Measurements from ENCODE around the gene FBXL13.
"Not testable (repeated sequence)": the region's sequence is repeated elsewhere in the genome, so short reads cannot be mapped to it uniquely, and the experiment has no call there.

The FBXL13 gene

DNA sequence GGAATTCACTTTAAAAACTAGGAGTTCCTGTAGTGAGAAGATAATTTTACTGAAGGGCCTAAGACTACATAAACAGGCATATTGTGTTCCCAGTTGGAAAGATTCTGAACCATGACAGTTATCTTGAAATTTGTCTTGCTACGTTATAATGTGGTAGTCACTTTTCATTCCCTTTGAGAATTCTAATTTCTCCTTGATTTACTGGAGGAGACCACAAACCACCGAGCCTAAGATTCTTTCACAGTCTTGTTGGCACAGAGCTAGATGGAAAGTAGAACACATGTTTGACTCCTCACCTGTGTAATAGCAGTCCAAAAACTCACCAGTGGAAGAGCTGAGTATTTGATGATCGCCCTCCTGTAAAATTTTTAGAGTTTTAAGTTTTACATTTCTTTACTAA is 5.2 kb upstream of the FBXL13 start:
- no peak for DNase-seq (ENCODE audit: low read depth in 2 of 2)

DNA sequence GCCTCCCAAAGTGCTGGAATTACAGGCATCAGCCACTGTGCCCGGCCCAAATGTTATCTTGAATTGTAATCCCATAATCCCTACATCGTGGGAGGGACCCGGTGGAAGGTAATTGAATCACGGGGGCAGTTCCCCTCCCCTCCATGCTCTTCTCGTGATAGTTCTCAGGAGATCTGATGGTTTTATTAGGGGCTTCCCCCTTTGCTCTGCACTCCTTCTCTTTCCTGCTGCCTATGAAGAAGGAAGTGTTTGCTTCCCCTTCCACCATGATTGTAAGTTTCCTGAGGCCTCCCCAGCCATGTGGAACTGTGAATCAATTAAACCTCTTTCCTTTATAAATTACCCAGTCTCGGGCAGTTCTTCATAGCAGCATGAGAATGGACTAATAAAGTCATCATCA is 3.6 kb upstream of the FBXL13 start:
- DNase-seq (ENCODE audit: low read depth in 2 of 2), result not testable (repeated sequence)

DNA sequence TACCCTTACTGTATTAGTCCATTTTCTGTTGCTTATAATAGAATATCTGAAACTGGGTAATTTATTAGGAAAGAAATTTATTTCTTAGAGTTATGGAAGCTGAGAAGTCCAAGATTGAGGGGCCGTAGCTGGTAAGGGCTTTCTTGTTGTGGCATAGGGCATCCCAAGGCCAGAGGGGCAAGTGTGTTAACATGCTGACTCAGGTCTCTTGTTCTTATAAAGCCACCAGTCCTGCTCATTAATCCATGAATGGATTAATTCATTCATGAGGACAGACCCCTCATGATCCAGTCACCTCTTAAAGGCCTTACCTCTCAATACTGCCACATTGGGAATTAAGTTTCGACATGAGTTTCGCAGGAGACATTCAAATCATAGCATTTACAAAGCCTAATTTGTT is 2.7 kb upstream of the FBXL13 start:
- DNase-seq (ENCODE audit: low read depth in 2 of 2), result no peak

DNA sequence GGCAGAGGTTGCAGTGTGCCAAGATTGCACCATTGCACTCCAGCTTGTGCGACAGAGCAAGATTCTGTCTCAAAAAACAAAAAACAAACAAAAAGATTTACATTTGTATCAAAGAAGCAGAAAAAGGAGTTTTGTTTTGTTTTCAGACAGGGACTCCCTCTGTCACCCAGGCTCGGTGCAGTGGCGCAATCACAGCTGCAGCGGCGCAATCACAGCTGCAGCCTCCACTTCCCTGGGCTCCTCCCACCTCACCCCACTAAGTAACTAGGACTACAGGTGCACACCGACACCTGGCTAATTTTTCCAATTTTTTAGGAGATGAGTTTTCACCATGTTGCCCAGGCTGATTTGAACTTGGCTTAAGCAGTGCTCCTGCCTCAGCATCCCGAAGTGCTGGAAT is 2.2 kb upstream of the FBXL13 start:
- no peak for DNase-seq (ENCODE audit: low read depth in 2 of 2)

DNA sequence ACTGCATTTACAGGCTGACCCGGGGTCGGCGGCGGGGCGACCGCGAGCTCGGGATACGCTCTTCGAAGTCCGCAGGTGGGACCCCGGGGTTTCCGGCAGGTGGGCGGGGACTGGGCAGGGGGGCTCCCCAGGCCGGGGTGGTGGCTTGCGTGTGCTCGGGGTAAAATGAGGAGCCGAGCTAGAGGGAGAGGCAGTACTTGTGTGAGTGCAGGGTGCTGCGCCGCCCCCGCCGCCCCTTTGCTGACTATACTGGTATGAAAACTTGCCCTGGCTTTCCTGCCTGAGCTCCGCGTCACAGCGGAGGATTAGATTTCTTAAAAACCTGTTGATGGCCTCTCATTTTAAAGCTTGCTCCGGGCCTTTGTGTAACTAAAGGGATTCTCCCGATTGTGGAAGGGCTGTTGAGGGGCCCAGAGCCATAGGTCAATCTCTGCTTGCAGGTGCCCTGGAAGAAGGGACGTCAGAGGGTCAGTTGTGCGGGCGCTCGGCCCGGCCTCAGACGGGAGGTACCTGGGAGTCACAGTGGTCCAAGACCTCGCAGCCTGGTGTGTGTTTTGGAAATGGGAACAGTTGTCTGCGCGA is 832 bp upstream of the FBXL13 start:
- peak; percentile 75 to 76 for DNase-seq (ENCODE audit: low read depth in 2 of 2)

DNA sequence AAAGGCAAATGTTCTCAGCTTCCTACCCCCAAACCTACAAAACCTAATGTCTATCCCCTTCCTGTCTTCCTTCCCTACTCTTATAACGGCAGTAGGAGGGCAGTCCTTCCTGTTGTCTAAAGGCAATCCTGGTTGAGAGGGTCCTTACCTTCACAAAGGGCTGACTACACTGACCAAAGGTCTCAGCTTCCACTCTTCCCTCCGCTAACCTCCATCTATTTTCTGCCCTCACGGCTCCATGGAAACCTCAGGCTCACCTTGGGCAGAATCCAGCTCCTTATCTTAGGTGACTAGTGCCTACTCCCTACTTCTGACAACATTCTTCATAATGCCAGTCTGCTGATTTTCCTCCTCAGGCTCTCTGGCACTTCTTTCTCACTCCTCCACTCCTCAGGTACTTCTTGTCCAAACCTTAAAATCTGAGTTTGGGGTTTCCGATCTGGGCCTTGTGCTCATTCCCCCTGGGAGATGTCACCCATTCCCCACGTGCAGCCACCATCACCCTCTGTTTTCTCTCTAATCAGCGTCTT is 542 bp downstream of the FBXL13 start:
- DNase-seq (ENCODE audit: low read depth in 2 of 2), result no peak

DNA sequence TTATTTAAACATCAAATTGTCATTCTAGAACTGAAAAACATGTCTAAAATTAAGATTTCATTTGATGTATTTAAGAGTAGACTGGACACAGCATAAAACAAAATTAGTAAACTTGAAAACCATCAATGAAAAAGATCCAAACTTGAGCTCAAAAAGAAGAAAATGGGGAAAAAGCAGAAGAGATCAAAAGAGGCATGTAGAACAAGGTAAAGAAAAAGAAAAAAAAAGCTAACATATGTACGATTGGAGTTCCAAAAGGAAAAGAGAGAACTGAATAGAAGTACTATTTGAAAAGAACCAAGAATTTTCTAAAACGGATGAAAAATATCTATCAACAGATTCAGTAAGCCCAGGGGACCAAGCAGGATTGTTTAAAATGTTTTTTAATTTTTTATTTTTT is 3.6 kb downstream of the FBXL13 start:
- DNase-seq (ENCODE audit: low read depth in 2 of 2), result no peak

DNA sequence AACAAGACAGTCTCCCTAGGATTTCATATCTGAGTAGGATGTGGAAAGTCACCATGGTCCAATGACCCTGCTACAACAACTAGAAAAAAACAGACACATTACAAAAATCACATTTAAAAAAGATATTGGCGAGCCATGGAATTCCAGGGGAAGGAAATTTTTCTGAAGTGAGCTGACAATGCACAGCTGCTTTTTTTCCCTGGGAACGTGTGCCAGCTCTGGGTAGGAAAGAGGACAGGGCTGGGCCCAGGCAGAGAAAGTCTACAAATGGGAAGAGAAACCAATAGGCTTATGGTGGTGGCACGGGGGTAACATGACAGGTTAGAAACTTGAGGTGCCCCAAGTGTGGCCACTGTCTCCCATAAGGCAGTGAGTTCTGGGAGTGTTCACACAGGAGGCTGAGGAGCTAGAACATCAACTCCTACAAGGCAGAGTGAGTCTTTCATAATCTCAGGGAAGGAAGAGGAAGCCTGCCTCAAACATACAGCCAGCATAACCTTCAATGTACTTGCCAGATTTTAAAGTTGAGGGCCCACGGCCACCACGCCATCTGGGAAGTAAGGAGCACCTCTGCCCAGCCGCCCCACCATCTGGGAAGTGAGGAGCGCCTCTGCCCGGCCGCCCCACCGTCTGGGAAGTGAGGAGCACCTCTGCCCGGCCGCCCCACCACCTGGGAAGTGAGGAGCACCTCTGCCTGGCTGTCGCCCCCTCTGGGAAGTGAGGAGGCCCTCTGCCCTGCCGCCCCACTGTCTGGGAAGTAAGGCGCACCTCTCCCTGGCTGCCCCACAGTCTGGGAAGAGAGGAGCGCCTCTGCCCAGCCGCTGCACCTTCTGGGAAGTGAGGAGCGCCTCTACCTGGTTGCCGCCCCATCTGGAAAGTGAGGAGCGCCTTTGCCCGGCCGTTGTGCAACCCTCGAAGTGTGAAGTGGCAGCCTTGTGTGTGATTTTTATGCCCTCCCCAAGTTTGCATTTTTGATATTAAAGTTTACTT is 5.9 kb downstream of the FBXL13 start:
- DNase-seq (ENCODE audit: low read depth in 2 of 2), result no peak

DNA sequence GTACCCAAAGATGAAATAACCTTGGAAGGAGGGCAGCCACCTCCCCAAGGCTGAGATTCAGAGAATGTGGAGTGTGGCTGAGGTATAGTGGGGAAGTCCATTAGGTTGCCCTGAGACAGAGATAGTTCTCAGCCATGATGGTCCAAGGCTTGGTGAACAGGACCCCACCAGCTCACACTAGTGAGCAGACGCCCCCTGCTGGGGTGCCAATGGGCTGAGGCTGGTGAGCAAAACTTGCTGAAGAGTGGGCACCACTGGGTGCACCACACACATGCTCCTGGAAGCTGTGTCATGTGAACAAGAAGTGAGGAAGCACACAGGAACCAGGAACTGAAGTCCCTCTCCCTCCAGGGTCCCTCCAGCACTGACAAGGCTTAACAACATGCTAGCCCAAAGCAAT is 8.9 kb downstream of the FBXL13 start:
- peak; percentile 32 to 38 for DNase-seq (ENCODE audit: low read depth in 2 of 2)

DNA sequence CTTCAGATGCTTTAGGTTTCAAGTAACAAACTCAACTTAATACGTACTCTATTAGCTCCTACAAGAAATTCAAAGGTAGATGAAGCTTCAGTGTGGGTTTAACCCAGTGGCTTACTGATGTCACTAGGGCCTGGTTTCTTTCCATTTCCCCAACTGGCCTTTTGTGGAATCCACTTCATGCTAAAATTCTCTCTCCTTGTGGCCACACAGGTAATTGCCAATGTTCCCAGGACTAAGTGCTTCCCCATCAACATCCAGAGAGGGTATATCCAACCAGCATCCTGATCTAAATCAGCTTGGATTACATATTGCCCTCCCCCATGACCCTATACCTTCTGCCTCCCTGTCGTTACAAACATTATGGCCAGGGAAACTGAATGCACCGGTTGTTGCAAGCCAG is 10.7 kb downstream of the FBXL13 start:
- no peak for DNase-seq (ENCODE audit: low read depth in 2 of 2)

DNA sequence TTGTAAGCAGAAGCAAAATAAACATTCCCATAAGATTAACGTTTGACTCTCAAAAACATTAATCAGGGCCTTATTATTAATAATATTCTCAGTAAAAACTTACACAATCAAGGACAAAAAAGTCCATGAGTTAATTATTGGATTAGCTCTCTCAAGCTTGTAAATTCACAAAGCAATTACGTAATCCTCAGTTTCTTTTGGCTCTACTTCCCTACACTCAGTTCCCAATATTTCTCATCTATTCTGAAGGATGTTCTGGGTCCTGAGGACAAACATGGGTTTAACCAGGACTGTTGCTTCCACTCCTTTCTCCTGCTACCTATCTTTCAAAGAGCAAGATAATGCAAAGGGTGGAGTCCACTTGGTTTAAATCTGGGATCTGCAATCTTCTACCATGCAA is 15.1 kb downstream of the FBXL13 start:
- no peak for DNase-seq (ENCODE audit: low read depth in 2 of 2)

DNA sequence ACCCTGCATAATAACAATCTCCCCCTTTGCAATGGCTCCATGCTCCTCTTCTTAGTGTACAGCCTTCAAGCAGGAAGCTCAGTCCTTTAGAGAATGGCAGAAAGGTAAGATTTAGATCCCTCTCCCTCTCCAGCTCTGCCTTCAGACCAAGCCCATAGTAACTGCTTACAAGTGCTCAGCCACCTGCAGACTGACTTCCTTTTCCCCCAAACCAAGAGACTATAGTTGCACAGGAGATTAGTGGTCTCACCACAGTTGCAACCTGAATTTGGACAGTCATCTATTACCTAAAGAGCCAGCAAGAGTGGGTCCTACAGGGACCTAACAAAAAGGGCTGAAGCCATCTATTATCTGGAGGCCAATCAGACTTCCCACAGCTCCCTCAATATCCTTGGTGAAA is 16.5 kb downstream of the FBXL13 start:
- no peak for DNase-seq (ENCODE audit: low read depth in 2 of 2)

DNA sequence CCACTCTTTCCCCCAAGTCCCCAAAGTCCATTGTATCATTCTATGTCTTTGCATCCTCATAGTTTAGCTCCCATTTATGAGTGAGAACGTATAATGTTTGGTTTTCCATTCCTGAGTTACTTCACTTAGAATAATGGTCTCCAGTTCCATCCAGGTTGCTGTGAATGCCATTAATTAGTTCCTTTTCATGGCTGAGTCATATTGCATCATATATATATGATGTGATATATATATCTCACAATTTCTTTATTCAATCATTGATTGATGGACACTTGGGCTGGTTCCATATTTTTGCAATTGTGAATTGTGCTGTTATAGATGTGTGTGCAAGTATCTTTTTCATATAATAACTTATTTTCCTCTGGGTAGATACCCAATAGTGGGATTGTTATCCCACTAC is 18.6 kb downstream of the FBXL13 start:
- DNase-seq (ENCODE audit: low read depth in 2 of 2), result not testable (repeated sequence)

DNA sequence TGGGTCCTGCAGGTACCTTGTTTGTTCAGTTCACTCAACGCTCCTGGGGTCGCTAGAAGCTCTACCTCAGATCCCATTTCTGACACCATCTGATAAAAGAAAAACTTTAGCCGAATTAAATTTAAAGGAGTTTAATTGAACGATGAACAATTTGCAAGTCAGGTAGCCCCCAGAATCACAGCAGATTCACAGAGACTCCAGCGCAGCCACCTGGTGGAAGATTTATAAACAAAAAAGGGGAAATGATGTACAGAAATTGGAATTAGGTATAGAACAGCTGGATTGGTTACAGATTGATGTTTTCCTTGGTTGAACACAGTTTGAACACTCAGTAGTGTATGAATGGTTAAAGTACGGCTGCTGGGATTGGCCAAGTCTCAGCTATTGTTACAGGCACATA is 23.1 kb downstream of the FBXL13 start:
- no peak for DNase-seq (ENCODE audit: low read depth in 2 of 2)

DNA sequence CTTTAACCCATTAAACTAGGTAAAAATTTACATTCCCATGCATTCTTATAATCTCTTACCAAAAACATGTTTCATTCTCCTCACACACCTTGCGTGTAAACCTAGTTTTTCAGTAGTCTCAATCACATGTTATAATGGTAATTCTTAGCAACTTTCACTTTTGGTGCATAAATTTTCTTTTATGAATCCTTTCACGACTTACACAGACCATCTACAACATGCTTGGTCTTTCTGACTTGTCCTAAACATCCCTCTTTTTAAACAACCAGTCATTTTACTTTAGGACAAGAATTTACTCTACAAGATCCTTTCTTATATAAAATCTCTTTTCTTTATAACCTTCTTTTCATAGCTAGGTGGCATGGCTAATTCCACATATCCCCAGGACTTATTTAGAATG is 25.8 kb downstream of the FBXL13 start:
- DNase-seq (ENCODE audit: low read depth in 2 of 2), result no peak

DNA sequence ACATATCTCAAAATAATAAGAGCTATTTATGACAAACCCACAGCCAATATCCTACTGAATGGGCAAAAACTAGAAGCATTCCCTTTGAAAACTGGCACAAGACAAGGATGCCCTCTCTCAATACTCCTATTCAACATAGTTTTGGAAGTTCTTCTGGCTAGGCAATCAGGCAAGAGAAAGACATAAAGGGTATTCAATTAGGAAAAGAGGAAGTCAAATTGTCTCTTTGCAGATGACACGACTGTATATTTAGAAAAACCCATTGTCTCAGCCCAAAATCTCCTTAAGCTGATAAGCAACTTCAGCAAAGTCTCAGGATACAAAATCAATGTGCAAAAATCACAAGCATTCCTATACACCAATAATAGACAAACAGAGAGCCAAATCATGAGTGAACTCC is 32.8 kb downstream of the FBXL13 start:
- DNase-seq (ENCODE audit: low read depth in 2 of 2), result not testable (repeated sequence)

DNA sequence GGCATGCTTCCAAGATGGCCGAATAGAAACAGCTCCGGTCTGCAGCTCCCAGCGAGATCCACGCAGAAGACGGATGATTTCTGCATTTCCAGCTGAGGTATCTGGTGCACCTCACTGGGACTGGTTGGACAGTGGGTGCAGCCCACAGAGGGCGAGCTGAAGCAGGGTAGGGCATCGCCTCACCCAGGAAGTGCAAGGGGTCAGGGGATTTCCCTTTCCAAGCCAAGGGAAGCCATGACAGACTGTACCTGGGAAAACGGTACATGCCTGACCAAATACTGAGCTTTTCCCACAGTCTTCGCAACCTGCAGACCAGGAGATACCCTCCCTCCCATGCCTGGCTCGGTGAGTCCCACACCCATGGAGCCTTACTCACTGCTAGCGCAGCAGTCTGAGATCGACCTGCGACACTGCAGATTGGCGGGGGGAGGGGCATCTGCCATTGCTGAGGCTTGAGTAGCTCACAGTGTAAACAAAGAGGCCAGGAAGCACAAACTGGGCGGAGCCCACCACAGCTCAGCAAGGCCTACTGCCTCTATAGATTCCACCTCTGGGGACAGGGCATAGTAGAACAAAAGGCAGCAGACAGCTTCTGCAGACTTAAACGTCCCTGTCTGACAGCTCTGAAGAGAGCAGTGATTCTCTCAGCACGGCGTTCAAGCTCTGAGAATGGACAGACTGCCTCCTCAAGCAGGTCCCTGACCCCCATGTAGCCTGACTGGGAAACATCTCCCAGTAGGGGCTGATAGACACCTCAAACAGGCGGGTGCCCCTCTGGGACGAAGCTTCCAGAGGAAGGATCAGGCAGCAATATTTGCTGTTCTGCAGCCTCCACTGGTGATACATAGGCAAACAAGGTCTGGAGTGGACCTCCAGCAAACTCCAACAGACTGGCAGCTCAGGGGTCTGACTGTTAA is 36.5 kb downstream of the FBXL13 start:
- not testable (repeated sequence) for DNase-seq (ENCODE audit: low read depth in 2 of 2)

DNA sequence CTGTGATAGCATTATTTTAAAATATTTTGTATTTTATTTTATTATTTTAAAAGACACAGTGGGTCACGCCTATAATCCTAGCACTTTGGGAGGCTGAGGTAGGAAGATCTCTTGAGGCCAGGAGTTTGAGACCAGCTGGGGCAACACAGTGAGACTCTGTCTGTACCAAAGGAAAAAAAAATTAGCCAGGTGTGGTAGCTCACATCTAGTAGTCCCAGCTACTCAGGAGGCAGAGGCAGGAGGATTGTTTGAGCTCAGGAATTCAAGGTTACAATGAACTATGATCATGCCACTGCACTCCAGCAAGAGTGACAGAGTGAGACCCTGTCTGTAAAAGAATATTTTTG is 37.1 kb downstream of the FBXL13 start:
- no peak for DNase-seq (ENCODE audit: low read depth in 2 of 2)

DNA sequence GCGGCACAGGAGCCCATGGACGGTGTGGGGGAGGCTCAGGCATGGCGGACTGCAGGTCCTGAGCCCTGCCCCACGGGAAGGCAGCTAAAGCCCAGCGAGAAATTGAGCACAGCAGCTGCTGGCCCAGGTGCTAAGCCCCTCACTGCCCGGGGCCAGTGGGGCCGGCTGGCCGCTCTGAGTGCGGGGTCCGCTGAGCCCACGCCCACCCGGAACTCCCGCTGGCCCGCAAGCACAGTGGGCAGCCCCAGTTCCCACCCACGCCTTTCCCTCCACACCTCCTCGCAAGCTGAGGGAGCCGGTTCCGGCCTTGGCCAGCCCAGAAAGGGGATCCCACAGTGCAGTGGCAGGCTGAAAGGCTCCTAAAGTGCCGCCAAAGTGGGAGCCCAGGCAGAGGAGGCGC is 40.3 kb downstream of the FBXL13 start:
- DNase-seq (ENCODE audit: low read depth in 2 of 2), result not testable (repeated sequence)

DNA sequence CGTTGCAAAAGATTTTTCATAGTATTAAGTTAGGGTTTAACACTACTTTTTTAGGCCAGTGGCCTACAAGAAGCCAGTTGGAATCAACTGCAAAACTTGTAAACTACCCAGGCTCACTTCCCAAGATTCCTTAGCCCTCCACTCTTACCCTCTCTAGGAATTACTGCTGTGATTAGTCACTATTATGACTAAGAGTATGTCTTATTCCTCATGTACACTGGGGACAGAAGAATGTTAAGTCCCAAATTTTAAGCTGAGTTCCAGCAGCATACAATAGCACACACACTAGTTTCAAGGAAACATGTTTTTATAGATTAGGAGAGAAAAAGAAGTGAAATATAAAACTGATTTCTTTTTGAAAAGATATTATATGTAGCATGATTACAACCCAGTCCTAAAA is 42.8 kb downstream of the FBXL13 start:
- DNase-seq (ENCODE audit: low read depth in 2 of 2), result no peak

DNA sequence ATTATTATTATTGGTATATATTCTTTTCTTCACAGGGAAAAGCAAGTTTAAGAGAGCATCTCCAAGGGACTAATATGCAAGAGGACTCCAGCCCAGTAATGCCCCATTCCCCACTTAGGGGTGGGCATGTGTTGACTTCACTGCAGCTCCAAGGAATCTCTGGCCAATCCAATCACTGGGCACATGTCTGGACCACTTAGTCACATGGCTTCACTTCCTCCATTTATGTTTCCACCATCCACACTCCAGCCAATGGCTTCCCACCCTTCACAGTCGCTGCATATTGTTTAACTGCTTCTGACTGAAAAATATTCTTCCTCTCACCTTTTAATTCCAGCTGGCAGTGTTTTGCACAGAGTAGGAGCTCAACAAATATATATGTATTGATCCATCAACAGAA is 43.6 kb downstream of the FBXL13 start:
- no peak for DNase-seq (ENCODE audit: low read depth in 2 of 2)

DNA sequence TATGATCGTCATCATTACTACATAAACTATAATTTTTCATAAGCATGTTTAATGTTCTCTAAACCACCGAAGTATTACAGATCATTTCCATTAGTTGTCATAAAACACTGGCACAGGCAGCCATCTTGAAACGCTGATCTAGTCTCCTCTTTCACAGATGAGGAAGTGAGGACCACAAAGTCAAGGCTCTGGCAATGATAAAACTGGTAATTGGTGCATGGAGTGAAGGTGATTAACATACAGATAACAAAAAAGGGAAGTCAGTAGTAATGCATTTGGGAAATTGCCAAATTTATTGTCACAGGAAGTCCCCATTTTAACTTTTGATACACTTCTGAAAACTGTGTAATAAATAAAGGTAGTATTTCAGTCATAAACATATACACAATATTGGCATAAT is 49.3 kb downstream of the FBXL13 start:
- no peak for DNase-seq (ENCODE audit: low read depth in 2 of 2)
